ENCODE measurements around the gene ATF2.

- TF ChIP-seq, protein P1, sequence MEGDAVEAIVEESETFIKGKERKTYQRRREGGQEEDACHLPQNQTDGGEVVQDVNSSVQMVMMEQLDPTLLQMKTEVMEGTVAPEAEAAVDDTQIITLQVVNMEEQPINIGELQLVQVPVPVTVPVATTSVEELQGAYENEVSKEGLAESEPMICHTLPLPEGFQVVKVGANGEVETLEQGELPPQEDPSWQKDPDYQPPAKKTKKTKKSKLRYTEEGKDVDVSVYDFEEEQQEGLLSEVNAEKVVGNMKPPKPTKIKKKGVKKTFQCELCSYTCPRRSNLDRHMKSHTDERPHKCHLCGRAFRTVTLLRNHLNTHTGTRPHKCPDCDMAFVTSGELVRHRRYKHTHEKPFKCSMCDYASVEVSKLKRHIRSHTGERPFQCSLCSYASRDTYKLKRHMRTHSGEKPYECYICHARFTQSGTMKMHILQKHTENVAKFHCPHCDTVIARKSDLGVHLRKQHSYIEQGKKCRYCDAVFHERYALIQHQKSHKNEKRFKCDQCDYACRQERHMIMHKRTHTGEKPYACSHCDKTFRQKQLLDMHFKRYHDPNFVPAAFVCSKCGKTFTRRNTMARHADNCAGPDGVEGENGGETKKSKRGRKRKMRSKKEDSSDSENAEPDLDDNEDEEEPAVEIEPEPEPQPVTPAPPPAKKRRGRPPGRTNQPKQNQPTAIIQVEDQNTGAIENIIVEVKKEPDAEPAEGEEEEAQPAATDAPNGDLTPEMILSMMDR (conservative IDR thresholded peaks at IDR 0.05; ENCODE audit: low read depth, low read length), result no peak
- TF ChIP-seq, protein P2, sequence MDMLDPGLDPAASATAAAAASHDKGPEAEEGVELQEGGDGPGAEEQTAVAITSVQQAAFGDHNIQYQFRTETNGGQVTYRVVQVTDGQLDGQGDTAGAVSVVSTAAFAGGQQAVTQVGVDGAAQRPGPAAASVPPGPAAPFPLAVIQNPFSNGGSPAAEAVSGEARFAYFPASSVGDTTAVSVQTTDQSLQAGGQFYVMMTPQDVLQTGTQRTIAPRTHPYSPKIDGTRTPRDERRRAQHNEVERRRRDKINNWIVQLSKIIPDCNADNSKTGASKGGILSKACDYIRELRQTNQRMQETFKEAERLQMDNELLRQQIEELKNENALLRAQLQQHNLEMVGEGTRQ (IDR thresholded peaks at IDR 0.05; ENCODE audit: low read depth, low read length), result no peak
- TF ChIP-seq CEBPB (IDR thresholded peaks at IDR 0.05; ENCODE audit: low read depth, low read length), result no peak
- no peak for TF ChIP-seq POLR2A (IDR thresholded peaks at IDR 0.05; ENCODE audit: low read depth, low read length)
- no peak for TF ChIP-seq MAZ (IDR thresholded peaks at IDR 0.05; ENCODE audit: borderline replicate concordance, low read depth, low read length)
- no peak for TF ChIP-seq RAD21 (IDR thresholded peaks at IDR 0.05; ENCODE audit: low read length)
- no peak for TF ChIP-seq MAFK (IDR thresholded peaks at IDR 0.05; ENCODE audit: low read depth, low read length)
- TF ChIP-seq RFX5 (IDR thresholded peaks at IDR 0.05; ENCODE audit: low read depth, low read length), result no peak
- no peak for TF ChIP-seq NFE2L2 (IDR thresholded peaks at IDR 0.05; ENCODE audit: low read depth, low read length)
- no peak for TF ChIP-seq MXI1 (IDR thresholded peaks at IDR 0.05; ENCODE audit: borderline replicate concordance, low read depth, low read length)
- no peak for TF ChIP-seq CHD1 (IDR thresholded peaks at IDR 0.05; ENCODE audit: low read depth, low read length)
- no peak for TF ChIP-seq BHLHE40 (IDR thresholded peaks at IDR 0.05; ENCODE audit: low read depth, low read length)
- no peak for TF ChIP-seq SMC3 (IDR thresholded peaks at IDR 0.05; ENCODE audit: low read depth, low read length)
Measured at GRCh38 chr2:175131252-175131651, 36.8 kb downstream of the ATF2 start.

Measured in IMR-90 (cell line).